HG02610 (cell line): Measurements from ENCODE around the gene CISD3.

Source experiments
- ATAC-seq: cut with Tn5 transposase; IDR thresholded peaks from one replicate; pipeline ENCODE4 v1.9.1; 2021; ENCODE audit warnings: mild to moderate bottlenecking, moderate library complexity; ENCODE audit not compliant: unreplicated experiment

Gene CISD3

GRCh38 chr17:38727736-38728135 lies 2.4 kb upstream of the CISD3 start:
- ATAC-seq, result no peak

- no peak for ATAC-seq
Observed at GRCh38 chr17:38728290-38728831, 1.8 kb upstream of the CISD3 start.

DNA sequence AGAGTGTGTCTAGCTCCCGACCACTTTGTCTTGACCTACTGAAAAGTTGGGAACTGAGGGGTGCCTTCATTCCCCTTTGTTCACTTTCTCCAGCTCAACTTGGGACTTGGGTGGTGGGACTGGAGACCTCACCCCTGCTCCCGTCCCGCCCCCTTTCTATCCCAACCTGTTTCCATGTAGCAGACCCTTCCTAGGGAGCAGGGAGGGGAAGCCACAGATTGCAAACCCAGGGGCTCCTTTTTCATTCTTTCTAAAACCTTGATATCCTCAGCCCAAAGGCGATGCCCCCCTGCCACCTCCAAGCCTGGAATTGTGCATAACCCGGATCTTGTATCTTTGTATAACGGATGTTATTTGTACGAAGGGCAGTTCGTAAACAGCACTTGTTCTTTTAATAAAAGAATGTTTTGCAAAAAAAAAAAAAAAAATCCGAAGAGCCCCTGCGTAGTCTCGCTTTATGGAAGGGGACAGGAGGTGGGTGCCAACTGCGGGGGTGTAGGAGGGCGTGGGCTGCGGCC lies 714 bp upstream of the CISD3 start:
- ATAC-seq, result no peak

DNA sequence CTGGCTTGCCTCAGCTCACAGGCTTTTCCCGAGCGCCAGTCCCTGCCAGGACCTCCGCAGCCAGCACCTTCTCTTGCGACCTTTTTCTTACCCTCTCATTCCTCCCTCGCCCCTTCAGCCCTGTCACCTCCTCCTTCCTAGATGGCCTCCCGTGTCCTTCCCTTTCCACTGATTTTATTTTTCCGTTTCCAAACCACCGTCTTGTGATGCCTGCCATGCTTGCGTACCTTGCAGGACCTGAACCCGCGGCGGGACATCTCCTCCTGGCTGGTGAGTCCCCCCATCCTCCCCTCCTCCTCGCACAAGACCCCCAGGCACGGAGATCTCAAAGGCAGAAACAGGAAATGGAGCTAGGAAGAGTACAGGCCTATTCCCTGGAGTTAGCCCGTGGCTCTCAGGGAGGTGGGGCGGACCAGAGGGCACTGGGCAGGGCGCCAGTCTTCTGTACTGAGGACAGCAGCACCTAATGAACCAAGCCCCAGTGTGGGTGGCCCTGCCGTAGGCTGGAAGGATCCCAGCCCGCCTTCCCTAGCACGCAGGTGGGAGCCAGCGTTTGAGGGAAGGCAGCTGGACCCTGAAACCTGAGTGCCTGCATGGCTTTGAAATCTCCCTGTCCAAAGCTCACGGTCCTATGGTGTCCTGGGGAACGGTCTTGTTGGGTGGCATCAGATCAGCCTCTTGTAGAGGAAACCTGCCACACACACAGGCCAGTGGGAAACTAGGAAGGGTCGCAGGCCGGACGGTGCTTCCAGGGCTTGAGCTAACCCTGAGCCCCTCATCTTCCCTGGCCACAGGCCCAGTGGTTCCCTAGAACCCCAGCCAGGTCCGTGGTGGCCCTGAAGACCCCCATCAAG lies 612 bp downstream of the CISD3 start:
- no peak for ATAC-seq

DNA sequence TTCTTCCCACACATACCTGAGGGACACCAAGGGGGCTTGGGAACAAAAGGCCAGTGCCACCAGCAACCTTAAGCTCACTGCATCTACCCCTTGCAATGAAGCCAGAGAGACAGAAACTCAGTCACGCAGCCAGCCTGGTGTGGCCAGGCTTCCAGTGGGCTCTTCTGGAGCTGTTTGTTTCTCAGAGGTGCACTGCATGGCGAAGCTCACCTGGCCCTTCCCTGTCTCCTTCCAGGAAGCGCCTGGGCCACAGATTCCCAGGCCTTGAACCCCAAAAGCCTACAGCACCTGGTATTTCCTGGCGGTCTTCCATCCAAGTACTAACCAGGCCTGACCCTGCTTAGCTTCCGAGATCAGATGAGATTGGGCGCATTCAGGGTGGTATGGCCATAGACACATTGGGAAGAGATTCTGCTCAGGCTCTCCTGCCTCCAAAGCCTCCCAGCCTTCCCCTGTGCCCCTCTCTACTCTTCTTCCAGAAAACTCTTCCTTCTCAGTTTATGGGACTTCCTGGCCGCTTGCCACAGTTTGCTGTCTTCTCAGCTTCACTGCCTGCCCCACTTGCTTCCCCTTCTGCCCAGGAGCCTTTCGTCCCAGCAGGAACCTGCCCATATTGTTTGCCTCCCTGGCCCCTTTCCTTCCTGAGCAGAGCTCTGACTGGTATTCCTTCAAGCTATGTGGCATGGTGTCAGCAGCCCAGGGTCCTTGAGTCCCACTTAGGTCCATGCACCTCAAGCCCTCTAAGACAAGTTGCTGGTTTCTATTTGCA lies 1.6 kb downstream of the CISD3 start:
- ATAC-seq, result no peak

- no peak for ATAC-seq
Observed at GRCh38 chr17:38732376-38733281, 2.5 kb downstream of the CISD3 start.

GRCh38 chr17:38733282-38733981 lies 3.3 kb downstream of the CISD3 start:
- no peak for ATAC-seq

DNA sequence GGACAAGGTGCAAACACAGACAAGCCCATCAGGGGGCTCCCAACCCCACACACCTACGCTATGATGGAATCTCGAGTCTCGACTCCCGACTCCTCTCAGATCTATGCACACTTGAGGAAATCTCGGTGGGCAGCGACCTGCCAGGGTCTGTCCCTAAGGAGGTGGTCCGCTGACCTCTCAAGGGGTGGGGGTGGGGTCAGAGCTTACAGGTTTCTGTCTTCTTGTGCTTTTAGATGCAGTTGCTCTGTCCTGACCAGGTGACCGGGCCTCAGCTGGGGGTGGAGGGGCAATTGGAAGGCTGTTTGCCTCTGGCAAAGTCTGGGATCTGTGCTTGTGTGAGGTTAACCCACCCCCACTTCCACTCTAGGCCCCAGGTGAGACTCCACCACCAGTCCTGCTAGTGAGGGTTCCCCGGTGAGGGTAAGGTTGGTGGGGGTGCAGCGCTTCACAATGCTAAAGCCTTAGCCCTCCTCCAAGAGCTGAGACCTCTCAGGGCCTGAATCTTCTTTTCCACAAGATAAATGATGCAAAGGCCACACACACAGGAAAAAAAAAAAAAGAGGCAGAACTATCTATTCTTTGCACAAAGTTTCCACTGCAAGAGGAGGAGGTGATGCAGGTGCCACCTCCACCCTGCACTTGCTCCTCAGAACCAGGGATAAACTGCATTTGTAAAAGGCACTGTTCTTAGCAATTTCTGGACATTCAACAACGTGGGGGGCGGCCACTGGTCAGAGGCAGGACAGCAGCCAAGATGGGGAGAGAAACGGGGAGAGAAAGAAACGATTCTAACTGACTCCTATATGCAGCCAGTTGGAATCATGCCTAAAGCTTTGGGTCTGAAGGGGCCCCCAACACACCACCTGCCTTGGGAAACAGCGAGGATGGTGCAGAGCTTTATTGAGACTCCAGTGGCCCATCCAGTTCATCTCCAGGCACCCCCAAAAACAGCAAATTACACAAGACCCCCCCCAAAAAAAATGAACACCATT lies 4.1 kb downstream of the CISD3 start:
- no peak for ATAC-seq

DNA sequence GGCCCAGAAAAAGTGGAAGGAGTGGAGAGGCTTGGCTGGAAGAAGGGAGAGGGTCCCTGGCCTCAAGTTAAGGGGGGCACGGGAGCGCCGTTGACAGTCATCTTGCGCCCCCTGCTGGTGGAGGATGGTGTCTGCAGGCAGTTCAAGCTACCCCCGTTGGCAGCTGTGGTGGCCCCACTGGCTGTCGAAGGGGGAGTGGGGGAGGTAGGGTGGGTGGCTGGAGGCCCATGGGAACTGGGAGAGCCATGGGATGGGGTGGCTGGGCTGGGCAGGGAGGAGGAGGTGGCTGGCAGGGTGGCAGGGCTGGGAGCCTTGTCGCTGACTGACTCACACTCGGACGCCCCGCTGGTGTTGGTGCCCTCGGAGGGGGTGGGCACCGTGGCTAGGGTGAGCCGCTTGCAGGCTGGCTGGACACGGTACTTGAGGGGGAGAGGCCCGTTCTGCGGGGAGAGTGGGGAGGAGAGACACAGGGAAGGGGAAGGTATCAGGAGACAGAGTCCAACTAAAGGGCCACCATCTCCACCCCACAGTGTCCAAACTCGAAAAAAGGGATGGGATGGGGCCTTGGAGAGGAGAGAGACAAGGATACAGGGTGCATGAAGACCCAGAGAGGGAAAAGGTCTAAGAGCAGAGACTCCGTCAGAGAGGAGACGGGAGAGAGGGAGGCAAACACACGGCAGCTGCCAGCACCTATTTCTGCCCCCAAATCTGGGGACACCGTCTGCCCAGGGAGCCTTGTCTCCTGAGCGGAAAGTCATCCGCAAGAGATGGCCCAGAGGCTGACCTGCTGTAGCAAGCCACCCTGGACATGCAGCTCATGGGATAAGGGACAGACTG lies 5.2 kb downstream of the CISD3 start:
- ATAC-seq, result no peak

DNA sequence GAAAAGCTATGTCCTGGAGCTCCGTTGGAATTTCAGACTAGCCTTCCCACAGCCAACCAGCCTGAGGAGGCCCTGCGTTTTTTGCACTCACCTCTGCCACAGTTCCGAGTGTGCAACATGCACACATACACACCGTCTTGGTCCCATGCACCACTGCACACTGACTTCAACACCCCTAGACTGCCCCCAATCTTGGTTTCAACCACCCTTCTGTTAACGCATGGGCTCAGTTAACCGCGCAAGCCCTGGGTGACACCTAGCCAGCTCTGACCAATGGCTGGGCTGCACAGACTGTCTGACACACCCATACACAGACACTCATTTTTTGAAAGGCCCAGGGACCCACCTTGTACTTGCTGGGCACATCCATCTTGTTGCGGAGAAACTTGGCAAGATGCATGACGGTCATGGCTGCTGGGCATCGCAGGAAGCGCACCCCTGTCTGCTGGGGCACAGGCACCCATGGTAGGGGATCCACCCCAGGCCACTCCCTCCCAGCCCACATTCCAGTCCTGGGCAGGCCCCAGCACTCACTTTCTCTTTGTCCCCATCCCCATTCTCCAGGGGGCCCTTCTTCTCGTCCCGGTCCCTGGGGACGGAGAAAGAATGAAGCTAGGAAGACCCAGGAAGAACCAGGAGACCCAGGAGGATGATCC lies 8.0 kb downstream of the CISD3 start:
- ATAC-seq, result no peak

DNA sequence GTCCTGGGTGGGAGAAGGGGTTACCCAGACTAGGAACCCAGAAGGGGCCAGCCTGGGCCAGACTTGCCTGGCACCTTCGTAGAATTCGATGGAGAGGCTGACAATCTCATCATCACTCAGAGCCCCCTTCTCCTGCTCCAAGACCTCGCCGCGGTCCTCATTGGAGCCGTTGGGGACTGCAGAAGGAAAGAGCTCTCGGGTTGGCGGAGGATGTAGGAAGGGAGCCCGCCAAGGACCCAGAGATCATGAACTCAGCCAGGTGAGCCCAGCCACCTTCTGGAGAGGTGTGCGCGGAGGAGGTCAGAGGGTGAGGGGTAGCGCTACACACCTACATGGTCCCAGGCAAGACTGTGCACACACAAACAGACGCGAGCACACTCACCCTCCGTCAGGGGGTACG lies 8.5 kb downstream of the CISD3 start:
- ATAC-seq, result no peak

- ATAC-seq, result no peak
Observed at GRCh38 chr17:38739305-38739704, 9.2 kb downstream of the CISD3 start.

- no peak for ATAC-seq
Observed at GRCh38 chr17:38740044-38740443, 9.9 kb downstream of the CISD3 start.

- ATAC-seq, result no peak
Observed at GRCh38 chr17:38740806-38741205, 10.7 kb downstream of the CISD3 start.

DNA sequence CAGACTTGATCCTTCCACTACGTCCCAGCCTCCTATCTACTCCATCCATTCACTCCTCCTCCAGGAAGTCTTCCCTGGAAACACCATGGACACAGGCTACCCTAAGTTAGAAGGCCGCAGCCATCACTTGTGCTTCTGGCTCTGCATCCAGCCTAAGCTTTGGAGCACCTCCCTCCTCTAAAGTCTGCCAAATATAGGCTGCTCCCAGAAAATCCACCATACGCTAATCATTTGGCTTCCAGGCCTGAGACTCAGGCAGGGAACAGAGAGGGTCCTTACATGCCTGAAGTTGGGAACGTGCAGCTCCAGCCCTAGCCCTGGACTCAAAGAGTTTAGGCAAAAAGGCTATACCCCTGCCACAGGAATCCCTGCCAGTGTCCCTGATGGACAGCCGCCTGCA lies 11.3 kb downstream of the CISD3 start:
- no peak for ATAC-seq

DNA sequence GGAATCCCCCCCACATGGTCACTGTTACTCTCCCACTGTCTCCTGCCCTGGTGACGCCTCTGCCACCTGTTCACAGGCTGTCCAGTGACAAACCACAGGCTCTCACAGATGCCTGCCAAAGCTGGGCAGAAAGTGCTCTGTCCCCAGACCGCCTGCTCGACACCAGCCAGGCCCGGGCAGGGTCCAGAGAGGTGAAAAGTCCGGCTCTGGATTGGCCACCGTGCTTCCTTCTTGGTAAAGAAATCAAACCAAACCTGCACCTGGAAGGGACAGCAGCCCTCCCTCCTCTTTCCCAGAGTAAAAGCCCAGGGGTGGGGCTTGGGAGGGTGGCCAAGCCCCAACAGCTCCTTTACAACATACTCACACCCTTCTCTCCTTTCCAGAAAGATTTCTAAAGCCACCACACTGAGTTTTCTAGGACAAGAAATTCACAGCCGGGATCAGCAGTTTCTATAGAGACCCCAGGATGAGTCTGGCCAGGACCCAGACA lies 11.8 kb downstream of the CISD3 start:
- ATAC-seq, result no peak
